SK-N-MC (cell line): ENCODE measurements around the gene MSH5.

Experiments used
- EZH2 ChIP-seq: fragments of 200-600 bp; sonication (generic); IDR thresholded peaks from one replicate; pipeline ENCODE4 v1.6.1; 2017; ENCODE audit warnings: antibody characterized with exemption
- POLR2AphosphoS5 ChIP-seq: IDR thresholded peaks from 2 replicates; pipeline ENCODE4 v1.6.1; 2012; ENCODE audit warnings: mild to moderate bottlenecking, low read depth, low read length, borderline replicate concordance

GRCh38 chr6:31734821-31735406, 4.9 kb upstream of the MSH5 start:
- TF ChIP-seq POLR2AphosphoS5 (no peak), EZH2 (no peak)
